Measurements from ENCODE around the gene KLHL1.

The KLHL1 gene

DNA sequence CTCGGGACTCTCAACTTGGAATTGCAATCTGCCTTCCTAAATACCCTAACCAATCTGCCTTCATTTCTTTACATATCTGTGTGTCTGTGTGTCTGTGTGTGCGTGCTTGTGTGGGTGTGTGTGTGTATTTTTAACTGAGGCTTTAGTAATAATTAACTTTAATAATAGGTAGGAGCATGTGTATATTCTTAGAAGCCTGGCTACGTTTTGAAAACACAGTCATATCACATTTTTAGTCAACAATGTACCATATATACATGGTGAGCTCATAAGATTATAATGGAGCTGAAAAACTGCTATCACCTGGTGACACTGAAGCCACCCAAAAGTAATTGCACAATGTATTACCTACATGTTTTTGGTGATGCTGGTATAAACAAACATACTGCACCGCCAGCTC is 66.1 kb downstream of the KLHL1 start (continued):
- TF ChIP-seq, protein P1, sequence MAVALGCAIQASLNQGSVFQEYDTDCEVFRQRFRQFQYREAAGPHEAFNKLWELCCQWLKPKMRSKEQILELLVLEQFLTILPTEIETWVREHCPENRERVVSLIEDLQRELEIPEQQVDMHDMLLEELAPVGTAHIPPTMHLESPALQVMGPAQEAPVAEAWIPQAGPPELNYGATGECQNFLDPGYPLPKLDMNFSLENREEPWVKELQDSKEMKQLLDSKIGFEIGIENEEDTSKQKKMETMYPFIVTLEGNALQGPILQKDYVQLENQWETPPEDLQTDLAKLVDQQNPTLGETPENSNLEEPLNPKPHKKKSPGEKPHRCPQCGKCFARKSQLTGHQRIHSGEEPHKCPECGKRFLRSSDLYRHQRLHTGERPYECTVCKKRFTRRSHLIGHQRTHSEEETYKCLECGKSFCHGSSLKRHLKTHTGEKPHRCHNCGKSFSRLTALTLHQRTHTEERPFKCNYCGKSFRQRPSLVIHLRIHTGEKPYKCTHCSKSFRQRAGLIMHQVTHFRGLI (tag by site-specific recombination; IDR thresholded peaks at IDR 0.05): no peak
- TF ChIP-seq, protein P2, sequence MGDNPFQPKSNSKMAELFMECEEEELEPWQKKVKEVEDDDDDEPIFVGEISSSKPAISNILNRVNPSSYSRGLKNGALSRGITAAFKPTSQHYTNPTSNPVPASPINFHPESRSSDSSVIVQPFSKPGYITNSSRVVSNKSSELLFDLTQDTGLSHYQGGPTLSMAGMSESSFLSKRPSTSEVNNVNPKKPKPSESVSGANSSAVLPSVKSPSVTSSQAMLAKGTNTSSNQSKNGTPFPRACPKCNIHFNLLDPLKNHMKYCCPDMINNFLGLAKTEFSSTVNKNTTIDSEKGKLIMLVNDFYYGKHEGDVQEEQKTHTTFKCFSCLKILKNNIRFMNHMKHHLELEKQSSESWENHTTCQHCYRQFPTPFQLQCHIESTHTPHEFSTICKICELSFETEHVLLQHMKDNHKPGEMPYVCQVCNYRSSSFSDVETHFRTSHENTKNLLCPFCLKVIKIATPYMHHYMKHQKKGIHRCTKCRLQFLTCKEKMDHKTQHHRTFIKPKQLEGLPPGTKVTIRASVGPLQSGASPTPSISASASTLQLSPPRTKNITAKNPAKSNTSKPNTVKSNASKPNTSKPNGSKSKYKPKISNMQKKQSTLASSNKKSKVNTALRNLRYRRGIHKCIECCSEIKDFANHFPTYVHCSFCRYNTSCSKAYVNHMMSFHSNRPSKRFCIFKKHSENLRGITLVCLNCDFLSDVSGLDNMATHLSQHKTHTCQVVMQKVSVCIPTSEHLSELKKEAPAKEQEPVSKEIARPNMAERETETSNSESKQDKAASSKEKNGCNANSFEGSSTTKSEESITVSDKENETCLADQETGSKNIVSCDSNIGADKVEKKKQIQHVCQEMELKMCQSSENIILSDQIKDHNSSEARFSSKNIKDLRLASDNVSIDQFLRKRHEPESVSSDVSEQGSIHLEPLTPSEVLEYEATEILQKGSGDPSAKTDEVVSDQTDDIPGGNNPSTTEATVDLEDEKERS (tag by site-specific recombination; IDR thresholded peaks at IDR 0.05): no peak
- TF ChIP-seq ZNF202 (tag by site-specific recombination; IDR thresholded peaks at IDR 0.05; ENCODE audit: borderline replicate concordance) (no peak), ZNF121 (tag by site-specific recombination; IDR thresholded peaks at IDR 0.05) (no peak), ZNF571 (tag by site-specific recombination; IDR thresholded peaks at IDR 0.05) (no peak), SP2 (tag by site-specific recombination; IDR thresholded peaks at IDR 0.05) (no peak), ZNF530 (tag by site-specific recombination; IDR thresholded peaks at IDR 0.05; ENCODE audit: low read depth) (no peak), ZNF548 (tag by site-specific recombination; IDR thresholded peaks at IDR 0.05) (no peak), ZNF138 (tag by site-specific recombination; IDR thresholded peaks at IDR 0.05; ENCODE audit: borderline replicate concordance) (no peak), ZNF157 (tag by site-specific recombination; IDR thresholded peaks at IDR 0.05) (no peak), ZNF174 (tag by site-specific recombination; IDR thresholded peaks at IDR 0.05) (no peak)
- TF ChIP-seq, protein P3, sequence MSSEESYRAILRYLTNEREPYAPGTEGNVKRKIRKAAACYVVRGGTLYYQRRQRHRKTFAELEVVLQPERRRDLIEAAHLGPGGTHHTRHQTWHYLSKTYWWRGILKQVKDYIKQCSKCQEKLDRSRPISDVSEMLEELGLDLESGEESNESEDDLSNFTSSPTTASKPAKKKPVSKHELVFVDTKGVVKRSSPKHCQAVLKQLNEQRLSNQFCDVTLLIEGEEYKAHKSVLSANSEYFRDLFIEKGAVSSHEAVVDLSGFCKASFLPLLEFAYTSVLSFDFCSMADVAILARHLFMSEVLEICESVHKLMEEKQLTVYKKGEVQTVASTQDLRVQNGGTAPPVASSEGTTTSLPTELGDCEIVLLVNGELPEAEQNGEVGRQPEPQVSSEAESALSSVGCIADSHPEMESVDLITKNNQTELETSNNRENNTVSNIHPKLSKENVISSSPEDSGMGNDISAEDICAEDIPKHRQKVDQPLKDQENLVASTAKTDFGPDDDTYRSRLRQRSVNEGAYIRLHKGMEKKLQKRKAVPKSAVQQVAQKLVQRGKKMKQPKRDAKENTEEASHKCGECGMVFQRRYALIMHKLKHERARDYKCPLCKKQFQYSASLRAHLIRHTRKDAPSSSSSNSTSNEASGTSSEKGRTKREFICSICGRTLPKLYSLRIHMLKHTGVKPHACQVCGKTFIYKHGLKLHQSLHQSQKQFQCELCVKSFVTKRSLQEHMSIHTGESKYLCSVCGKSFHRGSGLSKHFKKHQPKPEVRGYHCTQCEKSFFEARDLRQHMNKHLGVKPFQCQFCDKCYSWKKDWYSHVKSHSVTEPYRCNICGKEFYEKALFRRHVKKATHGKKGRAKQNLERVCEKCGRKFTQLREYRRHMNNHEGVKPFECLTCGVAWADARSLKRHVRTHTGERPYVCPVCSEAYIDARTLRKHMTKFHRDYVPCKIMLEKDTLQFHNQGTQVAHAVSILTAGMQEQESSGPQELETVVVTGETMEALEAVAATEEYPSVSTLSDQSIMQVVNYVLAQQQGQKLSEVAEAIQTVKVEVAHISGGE (tag by site-specific recombination; conservative IDR thresholded peaks at IDR 0.05; ENCODE audit: low read depth): no peak
- TF ChIP-seq, protein P4, sequence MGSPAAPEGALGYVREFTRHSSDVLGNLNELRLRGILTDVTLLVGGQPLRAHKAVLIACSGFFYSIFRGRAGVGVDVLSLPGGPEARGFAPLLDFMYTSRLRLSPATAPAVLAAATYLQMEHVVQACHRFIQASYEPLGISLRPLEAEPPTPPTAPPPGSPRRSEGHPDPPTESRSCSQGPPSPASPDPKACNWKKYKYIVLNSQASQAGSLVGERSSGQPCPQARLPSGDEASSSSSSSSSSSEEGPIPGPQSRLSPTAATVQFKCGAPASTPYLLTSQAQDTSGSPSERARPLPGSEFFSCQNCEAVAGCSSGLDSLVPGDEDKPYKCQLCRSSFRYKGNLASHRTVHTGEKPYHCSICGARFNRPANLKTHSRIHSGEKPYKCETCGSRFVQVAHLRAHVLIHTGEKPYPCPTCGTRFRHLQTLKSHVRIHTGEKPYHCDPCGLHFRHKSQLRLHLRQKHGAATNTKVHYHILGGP (tag by site-specific recombination; IDR thresholded peaks at IDR 0.05): no peak

DNA sequence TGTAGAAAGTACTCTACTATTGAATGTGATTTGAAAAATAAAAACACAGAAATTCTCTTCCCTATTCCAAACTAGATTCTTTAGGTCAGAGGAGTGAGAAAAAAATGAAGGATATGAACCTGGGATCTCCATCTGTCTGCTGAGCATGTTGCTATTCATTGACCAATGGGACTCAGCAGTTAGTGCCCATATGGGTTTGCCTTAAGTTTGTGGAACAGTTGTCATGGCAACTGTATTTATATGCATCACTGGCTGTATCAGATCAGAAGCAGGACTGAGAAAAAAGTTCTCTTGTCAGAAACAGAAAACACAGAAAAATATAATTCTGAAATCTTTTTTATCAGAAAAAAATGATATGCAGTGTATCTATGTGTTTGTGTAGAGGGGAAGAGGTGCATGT is 74.0 kb downstream of the KLHL1 start:
- TF ChIP-seq ZBTB17 (tag by site-specific recombination; IDR thresholded peaks at IDR 0.05) (no peak), ZNF426 (tag by site-specific recombination; IDR thresholded peaks at IDR 0.05) (no peak), ZNF548 (tag by site-specific recombination; IDR thresholded peaks at IDR 0.05) (no peak), ZNF514 (tag by site-specific recombination; IDR thresholded peaks at IDR 0.05) (no peak)
- TF ChIP-seq, protein P5, sequence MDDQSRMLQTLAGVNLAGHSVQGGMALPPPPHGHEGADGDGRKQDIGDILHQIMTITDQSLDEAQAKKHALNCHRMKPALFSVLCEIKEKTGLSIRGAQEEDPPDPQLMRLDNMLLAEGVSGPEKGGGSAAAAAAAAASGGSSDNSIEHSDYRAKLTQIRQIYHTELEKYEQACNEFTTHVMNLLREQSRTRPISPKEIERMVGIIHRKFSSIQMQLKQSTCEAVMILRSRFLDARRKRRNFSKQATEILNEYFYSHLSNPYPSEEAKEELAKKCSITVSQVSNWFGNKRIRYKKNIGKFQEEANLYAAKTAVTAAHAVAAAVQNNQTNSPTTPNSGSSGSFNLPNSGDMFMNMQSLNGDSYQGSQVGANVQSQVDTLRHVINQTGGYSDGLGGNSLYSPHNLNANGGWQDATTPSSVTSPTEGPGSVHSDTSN (CRISPR knock-in tag; IDR thresholded peaks at IDR 0.05): no peak
- TF ChIP-seq, protein P6, sequence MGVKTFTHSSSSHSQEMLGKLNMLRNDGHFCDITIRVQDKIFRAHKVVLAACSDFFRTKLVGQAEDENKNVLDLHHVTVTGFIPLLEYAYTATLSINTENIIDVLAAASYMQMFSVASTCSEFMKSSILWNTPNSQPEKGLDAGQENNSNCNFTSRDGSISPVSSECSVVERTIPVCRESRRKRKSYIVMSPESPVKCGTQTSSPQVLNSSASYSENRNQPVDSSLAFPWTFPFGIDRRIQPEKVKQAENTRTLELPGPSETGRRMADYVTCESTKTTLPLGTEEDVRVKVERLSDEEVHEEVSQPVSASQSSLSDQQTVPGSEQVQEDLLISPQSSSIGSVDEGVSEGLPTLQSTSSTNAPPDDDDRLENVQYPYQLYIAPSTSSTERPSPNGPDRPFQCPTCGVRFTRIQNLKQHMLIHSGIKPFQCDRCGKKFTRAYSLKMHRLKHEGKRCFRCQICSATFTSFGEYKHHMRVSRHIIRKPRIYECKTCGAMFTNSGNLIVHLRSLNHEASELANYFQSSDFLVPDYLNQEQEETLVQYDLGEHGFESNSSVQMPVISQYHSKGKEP (tag by site-specific recombination; IDR thresholded peaks at IDR 0.05): no peak
- TF ChIP-seq, protein P7, sequence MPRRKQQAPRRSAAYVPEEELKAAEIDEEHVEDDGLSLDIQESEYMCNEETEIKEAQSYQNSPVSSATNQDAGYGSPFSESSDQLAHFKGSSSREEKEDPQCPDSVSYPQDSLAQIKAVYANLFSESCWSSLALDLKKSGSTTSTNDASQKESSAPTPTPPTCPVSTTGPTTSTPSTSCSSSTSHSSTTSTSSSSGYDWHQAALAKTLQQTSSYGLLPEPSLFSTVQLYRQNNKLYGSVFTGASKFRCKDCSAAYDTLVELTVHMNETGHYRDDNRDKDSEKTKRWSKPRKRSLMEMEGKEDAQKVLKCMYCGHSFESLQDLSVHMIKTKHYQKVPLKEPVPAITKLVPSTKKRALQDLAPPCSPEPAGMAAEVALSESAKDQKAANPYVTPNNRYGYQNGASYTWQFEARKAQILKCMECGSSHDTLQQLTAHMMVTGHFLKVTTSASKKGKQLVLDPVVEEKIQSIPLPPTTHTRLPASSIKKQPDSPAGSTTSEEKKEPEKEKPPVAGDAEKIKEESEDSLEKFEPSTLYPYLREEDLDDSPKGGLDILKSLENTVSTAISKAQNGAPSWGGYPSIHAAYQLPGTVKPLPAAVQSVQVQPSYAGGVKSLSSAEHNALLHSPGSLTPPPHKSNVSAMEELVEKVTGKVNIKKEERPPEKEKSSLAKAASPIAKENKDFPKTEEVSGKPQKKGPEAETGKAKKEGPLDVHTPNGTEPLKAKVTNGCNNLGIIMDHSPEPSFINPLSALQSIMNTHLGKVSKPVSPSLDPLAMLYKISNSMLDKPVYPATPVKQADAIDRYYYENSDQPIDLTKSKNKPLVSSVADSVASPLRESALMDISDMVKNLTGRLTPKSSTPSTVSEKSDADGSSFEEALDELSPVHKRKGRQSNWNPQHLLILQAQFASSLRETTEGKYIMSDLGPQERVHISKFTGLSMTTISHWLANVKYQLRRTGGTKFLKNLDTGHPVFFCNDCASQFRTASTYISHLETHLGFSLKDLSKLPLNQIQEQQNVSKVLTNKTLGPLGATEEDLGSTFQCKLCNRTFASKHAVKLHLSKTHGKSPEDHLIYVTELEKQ (tag by site-specific recombination; IDR thresholded peaks at IDR 0.05; ENCODE audit: borderline replicate concordance): no peak
- Histone ChIP-seq H3K36me3 (ENCODE audit: control insufficient read depth in 2 of 2, insufficient read depth in 1 of 2, low read length in 2 of 2) (no peaks in the 10 kb centered on the region), H3K4me3 (ENCODE audit: low read depth, low read length) (no peak overlapping the region), H3K9me3 (ENCODE audit: control insufficient read depth, insufficient read depth, low read depth, low read length) (no peaks in the 10 kb centered on the region), H3K4me1 (ENCODE audit: control insufficient read depth, insufficient read depth, low read length) (no peaks in the 10 kb centered on the region), H3K27ac (ENCODE audit: extremely low read depth, low read depth, low read length) (no peak overlapping the region)
- POLR2A ChIA-PET: no interaction called here
- CTCF ChIA-PET: no interaction called here

Measured in HEK293 (cell line).